ENCODE results near the gene ARSG. TPM values are rescaled to one million over a fixed set of nuclear protein-coding genes. Genes with fewer than 3 reads are reported as not detected.
"Not testable (repeated sequence)": the region's sequence is repeated elsewhere in the genome, so short reads cannot be mapped to it uniquely, and the experiment has no call there.

ARSG gene
- total and polyA plus RNA-seq, 2 of the 8 experiments (the other 6 are each of a cell fraction or from before 2014, with no cell fraction given) = 3.3 to 4.0 TPM

DNA sequence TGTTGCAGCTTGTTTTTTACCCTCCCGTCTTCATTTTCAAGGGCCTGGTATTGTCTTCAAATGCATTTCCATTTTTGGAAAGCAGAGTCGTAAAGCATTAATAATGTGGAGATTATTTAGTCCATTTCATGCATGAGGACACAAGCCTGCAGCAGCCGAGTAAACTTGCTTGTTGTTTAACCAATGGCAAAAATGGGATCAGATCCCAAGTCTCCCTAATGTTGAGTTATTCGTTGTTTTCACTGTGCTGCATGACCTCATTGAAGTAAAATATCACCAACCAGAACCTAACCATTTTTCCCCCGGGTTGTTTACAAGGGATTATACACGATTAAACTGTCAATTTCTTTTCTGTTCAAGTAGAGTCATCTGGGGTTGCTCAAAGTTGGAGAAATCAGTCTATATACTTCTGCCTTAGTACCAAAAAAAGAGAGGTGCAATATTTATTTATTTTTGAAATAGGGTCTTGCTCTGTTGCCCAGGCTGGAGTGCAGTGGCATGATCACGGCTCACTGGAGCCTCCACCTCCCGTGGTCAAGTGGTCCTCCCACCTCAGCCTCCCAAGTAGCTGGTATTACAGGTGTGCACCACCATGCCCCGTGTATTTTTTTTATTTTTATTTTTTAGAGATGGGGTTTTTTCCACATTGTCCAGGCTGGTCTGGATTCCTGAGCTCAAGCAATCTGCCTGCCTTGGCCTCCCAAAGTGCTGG lies 31.1 kb upstream of the ARSG start (continued):
- TF ChIP-seq RNF2 (IDR thresholded peaks at IDR 0.05; ENCODE audit: borderline replicate concordance, low read depth, low read length, missing control alignments, poor library complexity, severe bottlenecking) (no peak), CREB1 (IDR thresholded peaks at IDR 0.05) (no peak), HDAC6 (IDR thresholded peaks at IDR 0.05; ENCODE audit: low read depth, low read length) (no peak), SP4 (IDR thresholded peaks at IDR 0.05; ENCODE audit: low read length) (no peak), NRF1 (IDR thresholded peaks at IDR 0.05; ENCODE audit: low read depth, low read length) (no peak), KDM5A (IDR thresholded peaks at IDR 0.05; ENCODE audit: low read length) (no peak), TEAD4 (IDR thresholded peaks at IDR 0.05; ENCODE audit: low read depth, low read length) (no peak), KDM4A (IDR thresholded peaks at IDR 0.05; ENCODE audit: low read depth, low read length, severe bottlenecking) (no peak), RFX5 (IDR thresholded peaks at IDR 0.05; ENCODE audit: borderline replicate concordance, low read depth, low read length) (no peak)

- H4K20me1 ChIP-seq (replicated peaks in 1 of 2; ENCODE audit: control insufficient read depth in 1 of 2, insufficient read depth in 2 of 2, low read length in 2 of 2); H3K36me3 ChIP-seq (ENCODE audit: control insufficient read depth in 2 of 4, insufficient read depth in 4 of 4, low read length in 3 of 4); H4K5ac ChIP-seq (ENCODE audit: insufficient read length, low read depth, low read length); POLR2A ChIA-PET (ENCODE audit: partially characterized antibody); H2AK5ac ChIP-seq (ENCODE audit: low read depth, low read length); H2BK120ac ChIP-seq (replicated peaks; ENCODE audit: low read depth, low read length); H3K23me2 ChIP-seq (ENCODE audit: low read depth, low read length); H3K79me1 ChIP-seq (ENCODE audit: low read depth, low read length); H4K91ac ChIP-seq (replicated peaks; ENCODE audit: insufficient read length, low read length); H3K4me1 ChIP-seq (replicated peaks in 1 of 4; ENCODE audit: control insufficient read depth in 3 of 4, insufficient read depth in 4 of 4, low read length in 3 of 4); H2BK20ac ChIP-seq (ENCODE audit: low read length); H3K56ac ChIP-seq (replicated peaks; ENCODE audit: insufficient read length, low read depth, low read length); H3K79me2 ChIP-seq (ENCODE audit: control insufficient read depth in 1 of 2, insufficient read depth in 2 of 2, low read length in 2 of 2); H3K4me3 ChIP-seq (ENCODE audit: extremely low read depth in 1 of 4, insufficient read depth in 2 of 4, low read depth in 3 of 4, low read length in 4 of 4); H3K14ac ChIP-seq (ENCODE audit: insufficient read length); H2BK15ac ChIP-seq (ENCODE audit: low read length); H2BK5ac ChIP-seq (ENCODE audit: low read depth, low read length); H3K27me3 ChIP-seq (replicated peaks in 1 of 4; ENCODE audit: control insufficient read depth in 3 of 4, extremely low read depth in 1 of 4, insufficient read depth in 3 of 4, low read length in 3 of 4); DNase-seq (ENCODE audit: low read depth in 1 of 2, low spot score in 2 of 2); H3K23ac ChIP-seq (ENCODE audit: insufficient read length); H3K18ac ChIP-seq (ENCODE audit: extremely low read depth, low read length); H2BK12ac ChIP-seq (ENCODE audit: low read depth, low read length); FAIRE-seq; H3K4ac ChIP-seq (replicated peaks; ENCODE audit: insufficient read length, low read depth, low read length); H3K27ac ChIP-seq (ENCODE audit: low read depth, low read length); H3K9me3 ChIP-seq (ENCODE audit: insufficient read depth in 2 of 2, low read depth in 1 of 2, low read length in 1 of 2); H4K8ac ChIP-seq (ENCODE audit: extremely low read depth, insufficient read depth, low read length); H2AFZ ChIP-seq (ENCODE audit: low read length); H3K9ac ChIP-seq (replicated peaks in 1 of 4; ENCODE audit: extremely low read depth in 1 of 4, low read depth in 3 of 4, low read length in 3 of 4); H3K4me2 ChIP-seq (ENCODE audit: insufficient read depth in 1 of 2, low read depth in 2 of 2, low read length in 2 of 2): not testable (repeated sequence)
- WGBS, 2 experiments (ENCODE audit: extremely low coverage in 1 of 2, insufficient coverage in 1 of 2, insufficient read length in 1 of 2, insufficient replicate concordance in 2 of 2, low coverage in 1 of 2, low lambda C conversion rate in 2 of 2, missing lambda C conversion rate in 1 of 2) = 82% methylated on average over 2 of the region's 2 CpGs; no CpG with 5 or more reads in 1 of the 2 experiments
- CTCF ChIA-PET (ENCODE audit: partially characterized antibody) = interaction anchor here (0.7 to 9.2 kb wide), 16 partner anchors 9 to 201 kb away, joined by 3 to 98 read pairs (median 4); partner anchors contain the start of gene SLC16A6
These were observed 28.8 kb upstream of the ARSG start for GRCh38 chr17:68262467-68262866.

All from H1 (cell line).